ENCODE data around the gene DNAJA2.
A peak's percentile ranks its signal among the peaks of the same experiment; 100 is the strongest.
"Not testable (repeated sequence)": the region's sequence is repeated elsewhere in the genome, so short reads cannot be mapped to it uniquely, and the experiment has no call there.

The DNAJA2 gene

GRCh38 chr16:46974352-46974751 is 878 bp upstream of the DNAJA2 start:
- DNase-seq: peak; percentile 78

GRCh38 chr16:46973996-46974324 is 486 bp upstream of the DNAJA2 start:
- DNase-seq: no peak

- DNase-seq: peak; percentile 45
Observed at GRCh38 chr16:46972429-46973206, 856 bp downstream of the DNAJA2 start.

- DNase-seq: no peak
Observed at GRCh38 chr16:46971271-46971670, 2.2 kb downstream of the DNAJA2 start.

- DNase-seq: no peak
Observed at GRCh38 chr16:46970089-46970488, 3.4 kb downstream of the DNAJA2 start.

- no peak for DNase-seq
Observed at GRCh38 chr16:46968063-46968435, 5.4 kb downstream of the DNAJA2 start.

GRCh38 chr16:46962629-46963028 is 10.8 kb downstream of the DNAJA2 start:
- peak; percentile 24 for DNase-seq

GRCh38 chr16:46961373-46962353 is 11.8 kb downstream of the DNAJA2 start:
- peak; percentile 70 for DNase-seq

GRCh38 chr16:46954562-46954961 is 18.9 kb downstream of the DNAJA2 start:
- no peak for DNase-seq

GRCh38 chr16:46950009-46950408 is 23.5 kb downstream of the DNAJA2 start:
- DNase-seq: no peak

GRCh38 chr16:46949241-46949892 is 24.1 kb downstream of the DNAJA2 start:
- no peak for DNase-seq

GRCh38 chr16:46948548-46949166 is 24.8 kb downstream of the DNAJA2 start:
- no peak for DNase-seq

- DNase-seq: peak; percentile 73
Observed at GRCh38 chr16:46947900-46948547, 25.4 kb downstream of the DNAJA2 start.

- not testable (repeated sequence) for DNase-seq
Observed at GRCh38 chr16:46944713-46945112, 28.8 kb downstream of the DNAJA2 start.

- no peak for DNase-seq
Observed at GRCh38 chr16:46937536-46937935, 35.9 kb downstream of the DNAJA2 start.

GRCh38 chr16:46932802-46933201 is 40.7 kb downstream of the DNAJA2 start:
- DNase-seq: peak; percentile 37

GRCh38 chr16:46930861-46931260 is 42.6 kb downstream of the DNAJA2 start:
- DNase-seq: no peak

GRCh38 chr16:46929378-46930332 is 43.8 kb downstream of the DNAJA2 start:
- DNase-seq: peak; percentile 62

- no peak for DNase-seq
Observed at GRCh38 chr16:46928811-46929210, 44.7 kb downstream of the DNAJA2 start.

- DNase-seq: no peak
Observed at GRCh38 chr16:46927273-46927672, 46.2 kb downstream of the DNAJA2 start.
